HepG2 (cell line): ENCODE measurements around the gene ARCN1. TPM values are rescaled to one million over a fixed set of nuclear protein-coding genes. Genes with fewer than 3 reads are reported as not detected.

ENCODE experiments used
- IKZF5 ChIP-seq: IDR thresholded peaks from 2 replicates; pipeline ENCODE4 v1.6.1; 2018; ENCODE audit warnings: missing genetic modification reagents, mild to moderate bottlenecking, missing compliant biosample characterization
- MTERF4 ChIP-seq: sonication (generic); formaldehyde crosslinking; IDR thresholded peaks from 2 replicates; pipeline ENCODE4 v1.8.0; 2023; ENCODE audit warnings: mild to moderate bottlenecking, missing genetic modification reagents
- TGIF2 ChIP-seq: IDR thresholded peaks from 2 replicates; pipeline ENCODE4 v1.6.1; 2016; ENCODE audit warnings: control low read depth, missing compliant biosample characterization
- ZNF703 ChIP-seq: sonication (generic); formaldehyde crosslinking; IDR thresholded peaks from 2 replicates; pipeline ENCODE4 v1.5.1; 2020; ENCODE audit warnings: missing genetic modification reagents, mild to moderate bottlenecking, moderate library complexity, borderline replicate concordance
- ZNF775 ChIP-seq: sonication (generic); formaldehyde crosslinking; IDR thresholded peaks from 2 replicates; pipeline ENCODE4 v1.4.0; 2020; ENCODE audit warnings: missing genetic modification reagents, mild to moderate bottlenecking, moderate library complexity, borderline replicate concordance
- polyA plus RNA-seq, 8 experiments: library from polyadenylated mRNA; depleted of rRNA in 3 of 8; stranded (reverse) in 7 of 8; unstranded in 1 of 8; fragments of >200 nt; fragmentation: Illumina TruSeq in 4 of 8; extraction: Trizol in 4 of 8; gene quantifications; 2 replicates each; pipeline versions ENCODE4 v1.2.1 to v1.2.3, GENCODE V29; 2011 to 2016; ENCODE audit warnings: low read depth in 4 of 8, missing spikeins in 1 of 8, mixed read lengths in 1 of 8; ENCODE audit not compliant: insufficient read depth in 1 of 8
- total RNA-seq, 5 experiments: library from RNA; depleted of rRNA; stranded (reverse); fragments of >200 nt; fragmentation: Illumina TruSeq; extraction: Trizol; gene quantifications; 2 replicates each; pipeline ENCODE4 v1.2.3, GENCODE V29; 2016; ENCODE audit warnings: low read depth in 1 of 5
- TF ChIP-seq, protein P1 (sequence below): sonication (generic); formaldehyde crosslinking; IDR thresholded peaks from 2 replicates; pipeline ENCODE4 v1.5.0; 2020; ENCODE audit warnings: mild to moderate bottlenecking, missing genetic modification reagents, borderline replicate concordance

Gene ARCN1
- total and polyA plus RNA-seq, 2 of the 13 experiments (the other 11 are each of a cell fraction or from before 2014, with no cell fraction given): 148 to 200 TPM

GRCh38 chr11:118592616-118593367, 20.6 kb downstream of the ARCN1 start (continued):
- no peak for TF ChIP-seq ZNF703 (CRISPR knock-in tag)
- TF ChIP-seq ZNF775 (CRISPR knock-in tag): no peak
- TF ChIP-seq TGIF2 (CRISPR knock-in tag): no peak
- TF ChIP-seq, protein P1, sequence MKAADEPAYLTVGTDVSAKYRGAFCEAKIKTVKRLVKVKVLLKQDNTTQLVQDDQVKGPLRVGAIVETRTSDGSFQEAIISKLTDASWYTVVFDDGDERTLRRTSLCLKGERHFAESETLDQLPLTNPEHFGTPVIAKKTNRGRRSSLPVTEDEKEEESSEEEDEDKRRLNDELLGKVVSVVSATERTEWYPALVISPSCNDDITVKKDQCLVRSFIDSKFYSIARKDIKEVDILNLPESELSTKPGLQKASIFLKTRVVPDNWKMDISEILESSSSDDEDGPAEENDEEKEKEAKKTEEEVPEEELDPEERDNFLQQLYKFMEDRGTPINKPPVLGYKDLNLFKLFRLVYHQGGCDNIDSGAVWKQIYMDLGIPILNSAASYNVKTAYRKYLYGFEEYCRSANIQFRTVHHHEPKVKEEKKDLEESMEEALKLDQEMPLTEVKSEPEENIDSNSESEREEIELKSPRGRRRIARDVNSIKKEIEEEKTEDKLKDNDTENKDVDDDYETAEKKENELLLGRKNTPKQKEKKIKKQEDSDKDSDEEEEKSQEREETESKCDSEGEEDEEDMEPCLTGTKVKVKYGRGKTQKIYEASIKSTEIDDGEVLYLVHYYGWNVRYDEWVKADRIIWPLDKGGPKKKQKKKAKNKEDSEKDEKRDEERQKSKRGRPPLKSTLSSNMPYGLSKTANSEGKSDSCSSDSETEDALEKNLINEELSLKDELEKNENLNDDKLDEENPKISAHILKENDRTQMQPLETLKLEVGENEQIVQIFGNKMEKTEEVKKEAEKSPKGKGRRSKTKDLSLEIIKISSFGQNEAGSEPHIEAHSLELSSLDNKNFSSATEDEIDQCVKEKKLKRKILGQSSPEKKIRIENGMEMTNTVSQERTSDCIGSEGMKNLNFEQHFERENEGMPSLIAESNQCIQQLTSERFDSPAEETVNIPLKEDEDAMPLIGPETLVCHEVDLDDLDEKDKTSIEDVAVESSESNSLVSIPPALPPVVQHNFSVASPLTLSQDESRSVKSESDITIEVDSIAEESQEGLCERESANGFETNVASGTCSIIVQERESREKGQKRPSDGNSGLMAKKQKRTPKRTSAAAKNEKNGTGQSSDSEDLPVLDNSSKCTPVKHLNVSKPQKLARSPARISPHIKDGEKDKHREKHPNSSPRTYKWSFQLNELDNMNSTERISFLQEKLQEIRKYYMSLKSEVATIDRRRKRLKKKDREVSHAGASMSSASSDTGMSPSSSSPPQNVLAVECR (CRISPR knock-in tag): no peak
- TF ChIP-seq MTERF4 (CRISPR knock-in tag): no peak
- no peak for TF ChIP-seq IKZF5 (CRISPR knock-in tag)
- TF ChIP-seq, all 625 proteins: peak for 0
